ENCODE results near the gene TPM1.

Gene TPM1

GRCh38 chr15:63075015-63075983, 32.8 kb downstream of the TPM1 start:
- no peak for DNase-seq (ENCODE audit: low spot score)

DNA sequence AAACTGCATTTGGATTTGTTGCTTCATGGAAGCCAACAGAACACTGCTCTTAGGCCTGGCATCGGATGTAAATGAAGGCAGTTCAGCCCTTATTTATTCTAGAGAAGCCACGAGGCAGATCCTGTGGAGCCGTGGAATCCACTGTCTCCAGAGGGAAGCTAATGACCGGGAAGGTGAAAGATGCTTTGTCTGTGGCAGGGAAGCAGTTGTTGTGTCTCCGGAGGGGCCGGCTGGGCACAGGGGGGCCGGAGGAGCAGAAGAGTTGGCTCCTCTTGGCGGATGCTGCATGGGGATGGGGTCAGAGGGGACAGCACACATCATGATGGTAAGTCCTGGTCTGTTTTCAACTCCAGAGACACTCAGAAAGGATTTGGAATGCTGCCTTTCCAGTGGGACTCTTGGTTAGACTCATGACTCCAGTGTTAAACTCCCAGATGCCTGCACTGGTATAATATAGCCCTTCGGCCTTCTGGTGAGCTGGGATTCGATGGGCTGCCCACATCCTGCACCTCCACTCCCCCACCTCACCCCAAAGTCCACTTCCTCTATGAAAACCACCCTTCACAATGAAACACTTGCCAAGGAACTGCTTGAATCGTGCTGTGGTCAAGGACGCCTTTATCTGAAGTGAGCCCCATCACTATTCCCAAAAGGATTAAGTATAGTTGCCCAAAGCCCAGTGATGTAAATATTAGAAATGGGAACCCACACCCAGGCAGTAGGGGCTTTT, 33.6 kb downstream of the TPM1 start:
- no peak for DNase-seq (ENCODE audit: low spot score)

DNA sequence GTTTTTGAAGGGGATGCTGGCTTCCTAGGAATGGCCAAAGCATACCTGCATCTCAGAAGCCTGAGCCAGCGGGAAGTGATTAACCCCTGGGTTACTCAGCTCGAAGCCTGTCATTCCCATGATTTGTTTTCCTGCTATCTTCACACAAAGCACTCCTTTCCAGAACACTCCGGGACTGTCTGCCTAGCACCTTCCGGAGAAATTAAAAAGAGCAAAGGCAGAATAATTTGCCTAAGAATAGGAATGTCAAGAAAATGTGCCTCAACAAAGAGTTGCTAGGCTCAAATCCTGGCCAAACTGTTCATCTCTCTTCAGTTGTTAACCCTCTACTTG, 34.1 kb downstream of the TPM1 start:
- no peak for DNase-seq (ENCODE audit: low spot score)

- no peak for DNase-seq (ENCODE audit: low spot score)
Measured at GRCh38 chr15:63077952-63078351, 35.4 kb downstream of the TPM1 start.

- DNase-seq (ENCODE audit: low spot score), result no peak
Measured at GRCh38 chr15:63079947-63080626, 37.5 kb downstream of the TPM1 start.

DNA sequence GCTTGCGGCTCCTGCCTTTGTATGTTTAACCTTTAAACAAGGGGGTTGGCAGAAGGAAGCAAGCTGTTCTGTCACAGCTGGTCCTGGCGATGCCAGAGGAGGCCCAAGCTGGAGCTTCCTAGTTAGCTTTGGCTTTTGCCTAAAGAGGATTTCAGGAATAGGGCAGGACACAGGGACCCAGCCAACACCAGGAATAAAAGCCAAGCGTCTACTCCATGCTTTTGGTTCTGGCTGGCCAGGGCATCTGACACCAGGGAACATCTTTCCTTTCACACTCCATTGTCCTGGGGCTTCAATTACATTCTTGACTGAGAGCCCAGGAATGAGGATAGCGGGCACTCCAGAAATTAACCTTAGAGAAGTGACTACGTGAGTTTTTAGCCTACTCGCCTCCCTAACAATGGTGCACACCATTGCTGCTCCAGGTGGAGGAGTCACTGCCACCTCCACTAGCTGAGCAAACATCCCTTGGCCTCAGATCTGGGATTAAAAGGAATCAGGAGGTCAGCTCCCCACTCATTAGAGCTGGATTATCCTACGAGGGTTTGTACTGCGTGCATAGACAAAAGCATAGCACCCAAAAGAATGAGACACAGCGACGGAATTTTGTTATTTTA, 38.2 kb downstream of the TPM1 start:
- no peak for DNase-seq (ENCODE audit: low spot score)

DNA sequence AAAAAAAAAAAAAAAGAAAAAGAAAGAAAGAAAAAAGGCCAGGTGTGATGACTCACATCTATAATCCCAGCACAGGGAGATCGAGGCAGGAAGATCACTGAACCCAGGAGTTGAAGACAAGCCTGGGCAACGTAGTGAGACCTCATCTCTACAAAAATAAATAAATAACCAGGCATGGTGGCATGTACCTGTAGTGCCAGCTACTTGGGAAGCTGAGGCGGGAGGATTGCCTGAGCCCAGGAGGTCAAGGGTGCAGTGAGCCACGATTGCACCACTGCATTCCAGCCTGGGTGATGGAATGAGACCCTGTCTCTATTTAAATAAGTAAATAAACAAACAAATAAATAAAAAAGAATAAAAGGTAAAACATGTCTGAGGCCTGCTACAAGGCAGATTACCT, 39.8 kb downstream of the TPM1 start:
- DNase-seq (ENCODE audit: low spot score), result no peak

DNA sequence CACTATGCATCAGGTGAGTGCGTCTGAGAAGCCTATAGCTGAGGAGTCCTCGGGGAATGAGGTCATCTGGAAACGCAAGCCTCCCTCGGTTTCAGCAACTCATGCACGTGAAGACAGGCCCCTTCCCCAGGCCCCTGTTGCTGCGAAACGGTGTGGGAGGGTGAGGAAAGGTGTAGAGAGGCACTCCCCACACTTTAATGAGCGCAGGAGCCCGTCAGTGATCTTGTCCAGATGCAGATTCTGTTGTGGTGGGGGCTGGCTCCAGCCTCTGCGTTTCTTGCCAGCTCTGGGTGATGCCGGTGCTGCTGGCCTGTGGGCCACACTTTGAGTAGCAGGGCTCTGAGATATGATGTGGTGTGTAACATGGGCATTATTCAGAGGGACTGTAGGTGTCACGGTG, 40.5 kb downstream of the TPM1 start:
- DNase-seq (ENCODE audit: low spot score), result no peak

- DNase-seq (ENCODE audit: low spot score), result no peak
Measured at GRCh38 chr15:63083541-63083940, 41.0 kb downstream of the TPM1 start.

DNA sequence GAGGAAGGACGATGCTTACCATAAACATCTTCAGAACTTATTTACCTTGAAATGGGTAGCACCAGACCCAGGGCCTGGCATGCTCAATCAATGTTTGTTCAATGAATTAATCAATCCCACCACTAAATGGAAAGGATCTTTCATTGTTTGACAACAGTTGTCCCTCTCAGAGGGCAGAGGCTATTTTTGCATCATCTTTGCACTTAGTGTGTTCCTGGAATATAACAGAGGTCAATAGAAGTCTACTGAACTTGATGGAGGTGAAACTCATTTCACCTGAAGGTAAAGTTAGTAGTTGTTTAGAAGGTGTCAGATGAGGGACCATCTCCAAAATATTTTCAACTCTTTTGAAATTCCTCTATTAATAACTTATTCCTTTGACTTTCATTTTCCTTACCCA, 42.3 kb downstream of the TPM1 start:
- no peak for DNase-seq (ENCODE audit: low spot score)

DNA sequence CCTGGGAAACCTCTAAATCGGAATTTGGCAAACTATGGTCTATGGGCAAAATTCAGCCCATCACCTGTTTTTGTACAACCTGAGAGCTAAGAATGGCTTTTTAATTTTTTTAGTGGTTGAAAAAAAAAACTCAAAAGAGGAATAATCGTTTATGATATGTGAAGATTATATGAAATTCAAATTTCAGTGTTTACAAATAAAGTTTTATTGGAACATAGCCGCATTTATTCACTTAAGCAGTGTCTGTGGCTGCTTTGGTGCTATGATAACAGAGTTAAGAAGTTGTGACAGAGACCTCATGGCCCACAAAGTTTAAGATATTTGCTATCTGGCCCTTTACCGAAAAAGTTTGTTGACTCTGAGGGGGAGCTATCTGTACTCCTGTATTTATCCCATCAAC, 42.7 kb downstream of the TPM1 start:
- DNase-seq (ENCODE audit: low spot score), result no peak

DNA sequence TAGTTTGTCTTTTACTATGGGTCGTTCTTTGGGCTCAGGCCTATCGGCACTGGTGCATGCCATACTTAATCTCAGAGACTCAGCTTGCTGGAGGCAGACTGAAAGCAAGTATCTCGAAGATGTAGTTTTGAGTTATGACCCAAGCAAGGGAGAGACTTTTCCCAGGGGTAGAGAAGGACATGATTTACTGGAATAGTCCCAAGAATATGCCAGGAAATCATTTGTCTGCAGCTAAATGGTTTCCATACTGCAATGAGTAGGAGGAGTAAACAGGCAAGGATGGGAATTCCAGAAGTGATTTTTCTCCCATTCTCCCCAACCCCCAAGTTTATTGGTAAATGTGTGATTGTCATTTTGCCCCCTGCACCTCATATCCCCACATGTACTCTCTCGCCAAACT, 43.7 kb downstream of the TPM1 start:
- no peak for DNase-seq (ENCODE audit: low spot score)

DNA sequence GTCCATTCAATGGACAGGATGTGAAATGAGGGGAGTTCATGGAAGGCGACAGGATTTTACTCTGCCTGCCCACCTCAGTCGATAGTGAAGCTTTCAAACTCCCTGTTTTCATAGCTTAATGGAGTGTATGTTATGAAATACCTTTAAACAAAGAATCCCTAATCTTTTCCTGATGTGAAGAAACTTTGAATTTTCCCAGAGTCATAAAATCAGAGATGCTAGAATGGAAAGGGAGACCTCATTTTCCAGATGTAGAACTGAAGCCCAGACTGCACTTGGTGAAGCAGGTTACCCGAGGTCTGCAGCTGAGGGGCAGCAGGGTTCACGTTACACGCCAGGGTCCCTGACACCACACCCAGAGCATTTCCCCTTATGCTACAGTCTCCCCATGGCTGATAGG, 44.4 kb downstream of the TPM1 start:
- DNase-seq (ENCODE audit: low spot score), result no peak

DNA sequence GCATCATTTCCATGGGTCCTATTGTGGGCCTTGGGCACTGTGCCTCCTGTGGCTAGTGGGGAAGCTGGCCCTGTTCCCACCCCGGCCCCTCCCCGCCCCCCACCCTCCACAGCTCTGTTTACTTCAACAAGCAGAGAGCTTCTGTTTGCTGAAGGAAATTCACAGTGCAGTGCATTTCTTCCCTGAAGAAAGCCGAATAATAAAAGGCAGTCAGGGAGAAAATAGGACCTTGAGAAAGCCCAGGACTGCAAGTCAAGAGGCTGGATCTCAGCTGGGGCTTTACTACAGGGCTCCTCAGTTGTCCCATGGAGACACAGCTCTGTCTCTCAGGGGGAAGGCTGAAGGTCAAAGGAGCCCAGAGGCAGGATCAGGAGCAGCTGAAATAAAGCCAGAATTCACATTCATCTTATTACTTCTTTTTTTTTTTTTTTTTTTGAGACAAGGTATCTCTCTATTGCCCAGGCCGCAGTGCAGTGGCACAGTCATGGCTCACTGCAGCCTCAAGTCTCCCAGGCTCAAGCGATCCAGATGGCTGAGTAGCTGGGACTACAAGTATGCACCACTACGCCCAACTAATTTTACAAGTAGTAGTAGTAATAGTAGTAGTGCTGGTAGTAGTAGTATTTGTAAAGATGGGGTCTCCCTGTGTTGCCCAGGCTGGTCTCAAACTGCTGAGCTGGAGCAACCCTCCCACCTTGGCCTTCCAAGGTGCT, 46.1 kb downstream of the TPM1 start:
- DNase-seq (ENCODE audit: low spot score), result no peak

- DNase-seq (ENCODE audit: low spot score), result peak; percentile 83
Measured at GRCh38 chr15:63089260-63090043, 46.9 kb downstream of the TPM1 start.

DNA sequence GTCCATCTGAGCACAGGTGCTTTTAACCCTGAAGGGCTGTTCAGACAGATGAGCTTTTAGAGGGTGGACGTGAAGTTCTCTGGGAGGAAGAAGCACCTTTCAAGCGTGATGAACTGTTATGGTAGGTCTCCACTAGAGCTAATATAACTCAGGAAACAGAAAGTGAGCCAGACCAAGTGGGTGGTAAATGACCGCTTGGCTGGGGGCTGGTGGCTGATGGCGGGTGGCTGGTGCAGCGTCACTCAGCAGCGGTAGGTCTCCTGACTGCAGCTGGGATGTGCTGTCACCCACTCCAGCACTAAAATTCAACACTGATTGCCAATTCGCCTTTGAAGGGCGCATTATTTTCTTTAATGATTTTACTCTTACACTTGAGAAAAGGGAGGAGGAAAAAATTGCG, 47.9 kb downstream of the TPM1 start:
- DNase-seq (ENCODE audit: low spot score), result no peak

GRCh38 chr15:63090887-63091286, 48.3 kb downstream of the TPM1 start:
- no peak for DNase-seq (ENCODE audit: low spot score)

DNA sequence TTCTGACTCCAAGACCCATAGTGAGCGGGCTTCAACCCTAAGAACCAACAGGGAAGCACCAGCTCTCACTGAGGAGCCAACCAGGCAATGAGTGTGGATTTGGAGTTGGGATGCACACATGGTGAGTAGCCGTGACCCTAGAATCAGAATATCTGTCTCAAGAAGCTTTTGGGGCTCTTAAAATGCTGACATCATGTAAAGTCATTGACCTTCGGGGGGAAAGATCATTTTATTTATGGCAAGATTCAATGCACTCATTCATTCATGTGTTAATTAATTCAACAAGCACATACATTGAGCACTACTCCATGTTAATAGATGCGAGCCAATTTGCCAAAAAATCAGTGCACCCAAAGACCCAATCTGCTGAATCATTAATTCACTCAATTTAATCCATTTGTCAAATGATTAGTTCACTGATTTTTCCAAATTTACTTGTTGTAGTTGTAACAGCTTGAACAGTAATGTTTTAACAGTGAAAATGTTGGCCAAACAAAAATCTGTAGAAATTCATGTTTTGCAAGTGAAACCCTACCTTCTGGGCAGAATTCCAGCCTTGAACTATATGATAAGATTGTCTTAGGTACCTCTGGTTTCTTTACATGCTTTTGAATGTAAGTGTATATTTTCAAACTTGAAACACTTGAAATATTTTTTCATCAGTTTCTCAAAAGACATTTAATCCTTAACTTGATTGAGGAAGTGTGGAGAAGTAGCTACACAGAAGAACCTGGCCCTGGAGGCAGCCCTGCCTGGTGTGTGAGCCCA, 49.3 kb downstream of the TPM1 start:
- no peak for DNase-seq (ENCODE audit: low spot score)

- DNase-seq (ENCODE audit: low spot score), result peak; percentile 55
Measured at GRCh38 chr15:63093486-63094205, 51.1 kb downstream of the TPM1 start.
